Omental fat pad (tissue), 4 donors: Measurements from ENCODE around the gene LPA. TPM values are rescaled to one million over a fixed set of nuclear protein-coding genes. Genes with fewer than 3 reads are reported as not detected.

Experiments
- ATAC-seq: fragments of 150-250 bp; one replicate; pipeline ENCODE4 v1.9.1; 2016; ENCODE audit warnings: mild to moderate bottlenecking, moderate library complexity; ENCODE audit not compliant: low FRiP score
- DNase-seq: peaks from one replicate; pipeline ENCODE4 v3.0.0-alpha.2; 2019; ENCODE audit warnings: low spot score
- CTCF ChIP-seq, 3 donors: fragments of 450-650 bp; IDR thresholded peaks; one replicate each; pipeline ENCODE4 v1.5.1; 2016 to 2017; ENCODE audit warnings: antibody characterized with exemption in 3 of 3, mild to moderate bottlenecking in 3 of 3, moderate library complexity in 2 of 3
- total RNA-seq, 4 donors: library from RNA; depleted of rRNA; stranded (reverse); fragments of >200 nt; gene quantifications; one replicate each; pipeline ENCODE4 v1.1.0, GENCODE V29; 2016

LPA gene
- total RNA-seq, 4 donors from 2014 or later, result 0.24 to 0.65 TPM; not detected in 2

DNA sequence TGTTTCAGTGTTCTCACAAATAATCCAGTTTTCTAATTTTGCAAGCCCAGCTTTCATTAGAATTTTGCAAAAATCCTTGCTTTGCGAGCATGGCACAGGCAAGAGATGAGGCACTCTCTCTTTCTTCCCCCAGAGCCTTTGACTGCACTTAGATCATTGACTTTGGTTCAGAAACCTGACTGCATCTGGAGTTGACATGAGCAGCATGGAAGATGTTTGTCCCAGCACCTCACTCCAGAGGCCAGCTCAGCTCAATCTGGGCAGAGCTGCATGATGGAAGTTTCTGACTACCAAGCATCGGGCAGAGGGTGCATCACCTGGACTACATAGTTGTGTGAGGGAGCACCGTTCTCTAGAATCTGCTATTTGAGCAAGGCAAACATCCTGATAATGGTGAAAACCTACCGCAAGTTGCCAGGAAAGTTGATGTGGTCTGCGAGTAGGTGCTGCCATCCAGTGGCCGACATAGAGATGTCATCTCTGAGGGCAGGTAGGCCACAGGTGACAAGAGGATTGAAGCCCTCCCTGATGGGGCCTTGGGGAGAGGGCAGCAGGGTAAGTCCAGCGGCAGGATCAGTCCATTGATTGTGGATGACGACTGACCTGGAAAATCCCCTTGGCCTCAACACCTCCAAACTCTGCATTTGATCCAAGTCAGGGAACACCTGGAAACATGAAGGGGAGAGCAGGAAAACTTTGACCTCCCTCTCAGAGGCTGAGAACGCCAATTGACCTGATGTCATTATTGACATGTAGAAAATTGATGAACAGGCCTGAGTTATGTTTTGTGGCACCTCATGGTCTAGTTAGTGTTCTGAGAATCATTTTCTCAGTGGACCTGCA, 3.8 kb upstream of the LPA start:
- TF ChIP-seq CTCF (IDR thresholded peaks at IDR 0.05), result no peak
- no peak for ATAC-seq

GRCh38 chr6:160662842-160663241, 1.2 kb downstream of the LPA start:
- ATAC-seq (no peak), DNase-seq (no peak)
- TF ChIP-seq CTCF (IDR thresholded peaks at IDR 0.05), result no peak

More for the DNA sequence above, 3.8 kb upstream of the LPA start:
- DNase-seq, result no peak

DNA sequence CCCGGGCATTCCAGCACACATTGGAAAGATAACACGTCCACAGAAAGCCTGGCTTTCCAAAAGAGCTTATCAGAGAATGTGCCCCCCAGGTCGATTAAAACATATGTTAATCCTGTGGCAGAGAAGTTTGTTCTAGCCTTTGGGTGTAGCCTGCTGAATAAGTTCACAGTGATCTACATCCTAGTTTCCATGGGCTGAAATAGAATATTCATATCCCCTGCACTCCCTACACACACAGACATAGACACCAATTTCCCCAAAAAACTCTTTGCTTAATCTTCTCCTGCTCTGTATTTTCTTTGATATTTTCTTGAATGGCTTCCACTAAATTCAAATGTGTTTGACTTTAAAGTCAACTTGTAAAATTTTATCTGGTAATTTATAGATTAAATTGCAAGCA, 1.6 kb downstream of the LPA start:
- ATAC-seq (no peak), DNase-seq (no peak)
- no peak for TF ChIP-seq CTCF (IDR thresholded peaks at IDR 0.05)

DNA sequence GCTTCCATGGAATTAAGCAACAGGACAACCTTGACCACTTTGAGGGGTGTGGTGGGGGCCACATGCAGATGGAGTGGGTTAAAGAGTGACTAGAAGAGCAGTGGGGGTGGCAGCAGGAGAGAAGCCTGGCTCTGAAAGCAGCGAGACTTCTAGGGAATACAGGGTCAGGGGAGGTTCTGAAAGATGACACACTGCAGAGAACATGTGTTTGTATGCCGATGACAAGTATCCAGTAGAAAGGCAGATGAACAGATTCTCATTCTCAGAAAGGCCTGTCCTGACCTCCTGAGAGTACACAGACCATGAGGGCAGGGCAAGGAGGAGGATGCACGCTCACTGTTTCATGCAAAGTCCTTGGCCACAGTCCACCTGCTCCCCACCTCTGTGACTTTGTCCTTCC, 2.9 kb downstream of the LPA start:
- no peak for ATAC-seq
- no peak for TF ChIP-seq CTCF (IDR thresholded peaks at IDR 0.05)
- DNase-seq, result no peak

DNA sequence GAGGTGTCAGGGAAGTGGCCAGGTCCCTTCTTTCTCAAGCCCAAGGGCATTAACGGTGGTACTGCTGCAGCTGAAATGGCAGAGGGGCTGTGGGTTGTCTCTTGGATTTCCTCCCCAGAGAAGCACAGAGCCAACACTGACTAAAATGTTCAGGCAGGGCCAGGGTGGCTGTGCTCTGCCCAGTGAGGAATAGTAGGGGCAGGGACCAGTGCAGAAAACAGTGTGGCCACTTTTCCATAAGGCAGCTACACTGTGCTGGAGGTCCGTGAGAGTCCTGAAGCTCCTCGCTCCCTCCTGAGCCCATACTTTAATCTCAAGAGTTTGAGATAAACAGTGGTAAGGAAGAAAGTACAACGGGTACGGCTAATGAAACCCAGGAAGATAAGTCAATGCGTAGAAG, 4.5 kb downstream of the LPA start:
- ATAC-seq (no peak), DNase-seq (no peak)
- TF ChIP-seq CTCF (IDR thresholded peaks at IDR 0.05), result no peak

GRCh38 chr6:160634706-160635105, 29.4 kb downstream of the LPA start:
- DNase-seq, result peak; percentile 27
- no peak for TF ChIP-seq CTCF (IDR thresholded peaks at IDR 0.05)
- ATAC-seq, result peak; percentile 83
